ENCODE data around the gene CLSTN2.

- TF ChIP-seq CTCF (conservative IDR thresholded peaks at IDR 0.05; ENCODE audit: low read depth, low read length) (no peak), USF2 (IDR thresholded peaks at IDR 0.05; ENCODE audit: low read depth, low read length) (no peak), POLR2A (IDR thresholded peaks at IDR 0.05; ENCODE audit: low read depth, low read length) (no peak), MXI1 (IDR thresholded peaks at IDR 0.05; ENCODE audit: borderline replicate concordance, low read depth, low read length) (no peak), RAD21 (IDR thresholded peaks at IDR 0.05; ENCODE audit: low read length) (no peak), SMC3 (IDR thresholded peaks at IDR 0.05; ENCODE audit: low read depth, low read length) (no peak), RFX5 (IDR thresholded peaks at IDR 0.05; ENCODE audit: low read depth, low read length) (no peak)
Observed at GRCh38 chr3:140505213-140505612, 570.2 kb downstream of the CLSTN2 start.

Data from IMR-90 (cell line).